Mucosa of rectum (tissue), 2 donors: ENCODE measurements around the gene WWC2.

Experiments used
- H3K27ac ChIP-seq, 2 donors: one replicate each; pipeline ENCODE4 v1.7.0; 2013; ENCODE audit warnings: inconsistent platforms in 2 of 2, low read depth in 2 of 2, low read length in 2 of 2
- H3K27me3 ChIP-seq, 2 donors: one replicate each; pipeline ENCODE4 v1.7.0; 2013; ENCODE audit warnings: low read length in 2 of 2; ENCODE audit not compliant: control insufficient read depth in 2 of 2, insufficient read depth in 2 of 2
- H3K36me3 ChIP-seq, 2 donors: one replicate each; pipeline ENCODE4 v1.7.0; 2013; ENCODE audit warnings: low read length in 2 of 2; ENCODE audit not compliant: control insufficient read depth in 2 of 2, insufficient read depth in 2 of 2
- H3K4me1 ChIP-seq, 2 donors: one replicate each; pipeline ENCODE4 v1.7.0; 2013; ENCODE audit warnings: low read length in 2 of 2, mild to moderate bottlenecking in 1 of 2; ENCODE audit not compliant: control insufficient read depth in 2 of 2, insufficient read depth in 2 of 2
- H3K4me3 ChIP-seq, 2 donors: one replicate each; pipeline ENCODE4 v1.7.0; 2013; ENCODE audit warnings: low read length in 2 of 2
- H3K9ac ChIP-seq, 2 donors: one replicate each; pipeline ENCODE4 v1.7.0; 2013; ENCODE audit warnings: low read length in 2 of 2, low read depth in 1 of 2, mild to moderate bottlenecking in 1 of 2
- H3K9me3 ChIP-seq, 2 donors: one replicate each; pipeline ENCODE4 v1.7.0; 2013; ENCODE audit warnings: low read length in 2 of 2; ENCODE audit not compliant: control insufficient read depth in 2 of 2
- donor health status: healthy.
- donor health status: Normal muscosa, but diverticular disease.

Gene WWC2

DNA sequence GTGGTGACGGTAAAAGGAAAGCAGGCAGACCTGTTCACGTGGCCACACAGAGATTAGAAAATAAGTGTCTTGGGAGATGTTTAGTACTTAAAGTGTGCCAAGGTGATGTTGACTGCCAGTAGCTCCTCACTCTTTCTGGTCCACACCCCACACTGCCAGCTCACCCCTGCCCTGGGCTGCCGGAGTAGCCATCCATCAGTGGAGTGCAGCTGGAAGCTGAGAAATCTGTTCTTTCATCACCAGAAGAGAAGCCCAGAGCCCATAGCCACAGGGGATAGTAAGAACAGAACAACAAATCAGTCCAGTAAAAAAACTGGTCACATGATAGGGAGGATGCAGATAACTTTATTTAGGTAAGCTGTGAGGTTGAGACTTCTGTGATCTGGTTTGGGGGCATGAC is 64.1 kb downstream of the WWC2 start:
- Histone ChIP-seq H3K27ac (no peak overlapping the region), H3K36me3 (no peaks in the 10 kb centered on the region)

DNA sequence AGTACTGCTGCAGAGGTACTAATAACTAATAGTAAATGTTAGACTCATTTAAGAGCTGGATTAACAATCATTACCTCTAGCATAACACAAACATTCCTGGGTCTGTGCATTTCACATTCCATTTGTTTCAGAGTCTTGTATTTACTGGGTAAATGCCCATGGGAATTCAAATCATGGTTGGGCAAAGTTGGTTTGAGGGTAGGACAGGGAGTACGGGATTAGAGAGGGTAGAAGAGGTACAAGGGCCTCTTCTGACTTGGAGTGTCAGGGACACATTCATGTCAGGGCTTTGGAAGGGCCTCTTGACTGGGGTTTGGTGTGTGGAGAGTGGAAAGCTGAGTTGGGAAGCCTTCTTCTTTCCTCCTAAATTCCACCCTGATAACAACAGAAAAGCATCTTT is 65.9 kb downstream of the WWC2 start:
- no peaks in the 10 kb centered on the region for H3K36me3 ChIP-seq
- H3K27ac ChIP-seq = no peak overlapping the region
- H3K9me3 ChIP-seq = no peaks in the 10 kb centered on the region
- no peaks in the 10 kb centered on the region for H3K27me3 ChIP-seq
- H3K4me1 ChIP-seq = no peaks in the 10 kb centered on the region
- no peak overlapping the region for H3K9ac ChIP-seq
- no peak overlapping the region for H3K4me3 ChIP-seq

More for the DNA sequence above, 64.1 kb downstream of the WWC2 start:
- H3K9me3 ChIP-seq = no peaks in the 10 kb centered on the region
- H3K9ac ChIP-seq = no peak overlapping the region
- H3K4me3 ChIP-seq = no peak overlapping the region
- no peaks in the 10 kb centered on the region for H3K27me3 ChIP-seq
- no peaks in the 10 kb centered on the region for H3K4me1 ChIP-seq

DNA sequence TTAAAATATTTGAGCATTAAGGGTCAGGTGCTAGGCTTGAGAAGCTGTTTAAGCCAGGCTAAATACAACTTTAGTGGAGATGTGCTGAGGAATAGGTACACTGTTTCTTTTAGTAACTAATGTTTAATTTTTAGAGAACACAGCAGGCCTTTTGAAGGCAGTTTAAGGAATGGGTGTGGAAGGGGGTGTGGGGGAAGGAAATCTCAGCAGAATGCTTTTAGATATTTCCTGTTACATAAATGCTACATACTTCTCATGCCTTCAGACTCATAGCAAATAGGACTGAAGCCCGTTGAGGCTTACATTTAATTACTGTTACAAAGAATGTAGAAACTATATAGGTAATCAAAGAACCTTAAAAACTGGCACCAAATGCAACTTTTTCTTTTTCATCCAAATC is 66.3 kb downstream of the WWC2 start:
- no peak overlapping the region for H3K27ac ChIP-seq
- no peaks in the 10 kb centered on the region for H3K4me1 ChIP-seq
- no peak overlapping the region for H3K4me3 ChIP-seq
- no peaks in the 10 kb centered on the region for H3K9me3 ChIP-seq
- H3K27me3 ChIP-seq = no peaks in the 10 kb centered on the region
- H3K36me3 ChIP-seq = no peaks in the 10 kb centered on the region
- H3K9ac ChIP-seq = no peak overlapping the region

DNA sequence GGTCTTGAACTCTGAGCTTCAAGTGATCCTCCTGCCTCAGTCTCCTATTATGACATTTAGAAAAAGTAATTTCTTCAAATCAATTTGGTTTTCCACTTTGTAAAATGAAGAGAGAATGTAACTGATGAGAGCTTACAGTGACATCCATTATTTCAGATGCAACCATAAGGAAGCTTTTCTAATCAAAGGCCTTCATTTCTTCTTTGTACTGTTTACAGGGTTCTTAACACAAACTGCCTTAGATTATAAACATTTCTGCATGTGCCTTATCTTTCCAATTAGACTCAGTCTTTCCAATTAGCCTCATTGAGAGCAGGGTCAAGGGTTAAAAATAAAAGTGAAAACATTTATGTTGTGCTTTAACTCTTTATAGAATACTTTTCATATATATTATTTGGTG is 71.8 kb downstream of the WWC2 start:
- no peaks in the 10 kb centered on the region for H3K9me3 ChIP-seq
- no peaks in the 10 kb centered on the region for H3K36me3 ChIP-seq
- H3K27me3 ChIP-seq = no peaks in the 10 kb centered on the region
- H3K4me1 ChIP-seq = peaks cover 0 to 5% of the 10 kb centered on the region in 2 donors
- H3K27ac ChIP-seq = no peak overlapping the region
- H3K9ac ChIP-seq = no peak overlapping the region
- H3K4me3 ChIP-seq = no peak overlapping the region

DNA sequence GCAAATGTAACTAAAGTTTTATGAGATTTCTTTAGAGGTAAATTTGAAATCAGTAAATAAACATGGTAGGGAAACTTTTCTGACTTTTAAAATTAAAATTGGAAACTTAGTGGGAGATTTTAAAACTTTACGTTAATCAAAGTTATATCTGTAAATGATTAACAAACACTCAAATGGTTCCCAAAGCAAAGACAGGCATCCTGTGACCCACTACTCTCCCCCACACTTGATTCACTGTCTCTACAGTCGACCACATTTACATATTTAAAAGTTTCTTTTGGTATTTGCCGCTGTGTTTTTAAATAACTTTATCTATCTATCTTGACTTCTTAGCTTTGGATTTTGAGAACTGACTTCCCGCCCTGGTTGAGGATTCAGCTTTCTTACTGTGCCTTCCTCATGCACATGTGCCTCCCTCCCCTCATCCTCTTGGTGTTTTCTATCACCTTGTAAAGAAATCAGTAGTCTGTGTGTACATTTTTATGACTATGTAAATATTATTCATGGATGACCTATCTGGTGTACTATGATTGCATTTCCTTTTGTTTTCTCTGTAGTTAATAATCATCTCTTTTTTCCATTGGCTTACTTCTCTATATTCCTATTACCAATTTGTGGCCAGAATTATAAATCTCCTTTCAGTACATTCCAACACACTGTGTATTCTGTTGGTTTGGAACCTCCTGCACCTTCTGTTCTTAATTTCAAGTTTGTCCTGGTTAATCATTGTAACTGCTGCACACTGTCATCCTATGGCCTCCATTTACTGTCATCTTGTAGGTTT is 72.6 kb downstream of the WWC2 start:
- no peaks in the 10 kb centered on the region for H3K27me3 ChIP-seq
- H3K9me3 ChIP-seq = no peaks in the 10 kb centered on the region
- H3K4me1 ChIP-seq = peaks cover 0 to 5% of the 10 kb centered on the region in 2 donors
- H3K4me3 ChIP-seq = no peak overlapping the region
- no peak overlapping the region for H3K27ac ChIP-seq
- no peaks in the 10 kb centered on the region for H3K36me3 ChIP-seq
- no peak overlapping the region for H3K9ac ChIP-seq

DNA sequence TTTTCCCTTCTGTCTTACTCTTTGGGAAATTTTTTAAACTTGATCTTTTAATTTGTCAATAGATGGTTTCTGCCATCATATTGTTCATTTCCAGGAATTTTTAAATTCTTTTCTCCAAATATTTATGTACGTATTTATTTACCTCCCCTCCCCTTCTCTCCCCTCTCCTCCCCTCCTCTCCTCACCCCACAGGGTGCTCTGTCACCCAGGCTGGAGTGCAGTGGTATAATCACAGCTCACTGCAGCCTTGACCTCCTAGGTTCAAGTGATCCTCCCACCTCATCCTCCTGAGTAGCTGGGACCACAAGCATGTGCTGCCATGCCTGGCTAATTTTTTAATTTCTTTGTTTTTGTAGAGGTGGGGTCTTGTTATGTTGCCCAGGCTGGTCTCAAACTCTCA is 73.8 kb downstream of the WWC2 start:
- no peak overlapping the region for H3K27ac ChIP-seq
- no peak overlapping the region for H3K4me3 ChIP-seq
- no peaks in the 10 kb centered on the region for H3K27me3 ChIP-seq
- H3K9me3 ChIP-seq = no peaks in the 10 kb centered on the region
- no peak overlapping the region for H3K9ac ChIP-seq
- peaks cover 0 to 5% of the 10 kb centered on the region in 2 donors for H3K4me1 ChIP-seq
- no peaks in the 10 kb centered on the region for H3K36me3 ChIP-seq

DNA sequence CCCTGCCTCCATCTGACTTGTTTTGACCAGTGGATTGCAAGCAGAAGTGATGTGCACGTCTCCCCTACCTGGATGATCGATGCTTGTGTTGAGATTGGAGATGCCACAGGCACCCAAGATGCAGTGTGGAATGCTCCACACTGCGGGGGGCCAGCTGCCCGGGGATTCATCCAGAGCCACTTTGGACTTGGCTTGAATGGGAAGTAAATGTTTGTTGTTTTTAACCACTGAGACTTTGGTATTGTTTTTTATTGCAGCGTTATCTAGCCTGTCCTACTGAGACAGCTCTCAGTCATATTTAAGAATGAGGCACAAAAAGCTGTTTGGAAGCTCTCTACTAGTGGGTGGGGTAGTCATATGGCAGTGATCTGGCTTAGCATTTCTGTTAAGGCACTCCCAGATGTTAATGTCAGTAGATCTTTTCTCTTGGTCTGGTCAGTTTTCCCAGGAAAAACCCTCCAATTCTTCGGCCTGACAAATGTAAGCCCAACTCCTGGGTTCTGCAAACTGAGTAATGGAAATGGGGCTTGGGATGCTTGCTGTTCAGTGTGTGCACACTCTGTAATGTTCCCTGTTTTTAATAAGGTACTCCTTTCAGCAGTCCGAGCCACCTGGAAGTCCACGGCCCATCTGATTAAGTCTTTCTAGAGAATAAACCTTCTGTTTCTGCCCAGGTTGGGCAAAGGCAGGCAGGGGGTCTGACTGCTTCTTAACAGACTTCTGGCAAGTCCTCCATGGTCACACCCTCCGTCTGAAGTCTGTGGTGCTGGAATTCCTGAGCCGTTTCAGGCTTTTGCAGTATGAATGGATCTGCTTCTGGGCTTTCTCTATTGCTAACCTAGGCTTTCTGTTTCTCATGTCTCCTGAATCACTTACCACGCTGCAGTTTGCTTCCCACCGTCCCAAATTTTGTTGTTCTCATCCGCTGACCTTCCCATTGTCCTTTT is 74.8 kb downstream of the WWC2 start:
- H3K4me1 ChIP-seq = peaks cover 0 to 5% of the 10 kb centered on the region in 2 donors

DNA sequence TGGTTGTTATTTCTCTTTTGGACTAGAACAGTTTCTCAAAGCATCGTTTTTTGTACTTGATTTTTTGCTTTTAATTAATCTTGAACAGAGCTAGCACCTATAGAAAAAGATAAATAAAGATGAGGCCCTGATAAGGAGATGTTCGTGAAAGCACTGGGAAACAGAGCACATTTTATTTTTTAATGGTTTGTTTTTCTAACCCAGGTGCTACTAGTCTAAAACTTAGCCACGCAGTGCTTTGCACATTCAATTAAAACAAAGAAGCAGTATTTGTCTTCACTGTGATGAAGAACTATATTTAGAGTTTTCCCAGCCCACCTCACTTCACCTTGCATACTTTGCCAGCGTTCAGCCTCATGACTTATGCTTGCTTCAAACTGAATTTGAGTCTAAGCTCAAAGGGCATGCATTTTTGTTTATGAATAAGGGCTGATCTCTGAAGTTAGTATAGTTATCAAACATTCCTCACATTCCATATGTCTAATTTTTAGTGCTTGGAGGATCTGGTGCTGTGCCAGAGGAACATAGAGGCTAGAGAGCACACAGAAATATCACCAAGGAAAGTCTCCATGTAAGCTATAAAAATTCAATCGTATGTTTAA is 76.7 kb downstream of the WWC2 start:
- H3K9ac ChIP-seq = no peak overlapping the region
- H3K9me3 ChIP-seq = no peaks in the 10 kb centered on the region
- H3K27ac ChIP-seq = no peak overlapping the region
- H3K4me3 ChIP-seq = no peak overlapping the region
- no peaks in the 10 kb centered on the region for H3K27me3 ChIP-seq
- peaks cover 0 to 5% of the 10 kb centered on the region in 2 donors for H3K4me1 ChIP-seq
- H3K36me3 ChIP-seq = no peaks in the 10 kb centered on the region

More for the DNA sequence above, 74.8 kb downstream of the WWC2 start:
- no peak overlapping the region for H3K9ac ChIP-seq
- H3K4me3 ChIP-seq = no peak overlapping the region
- no peaks in the 10 kb centered on the region for H3K36me3 ChIP-seq
- no peaks in the 10 kb centered on the region for H3K9me3 ChIP-seq
- H3K27ac ChIP-seq = no peak overlapping the region
- H3K27me3 ChIP-seq = no peaks in the 10 kb centered on the region

DNA sequence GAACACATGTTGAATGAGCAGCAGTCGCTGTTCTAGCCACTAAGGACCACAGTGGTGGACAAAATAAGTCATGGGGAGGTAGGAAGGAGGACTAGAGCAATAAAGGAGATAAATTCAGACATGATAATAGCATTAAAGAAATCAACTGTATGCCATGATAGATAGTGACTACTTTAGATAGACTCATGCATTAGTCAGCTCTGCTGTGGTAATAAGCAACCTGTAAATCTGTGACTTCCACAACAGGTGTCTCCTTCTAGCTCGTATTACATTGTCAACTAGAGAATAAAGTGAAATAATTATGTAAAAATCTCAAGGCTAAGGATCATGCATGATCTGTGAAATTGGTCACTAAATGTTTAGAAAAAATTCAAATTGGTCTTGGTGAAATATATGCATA is 77.9 kb downstream of the WWC2 start:
- Histone ChIP-seq H3K36me3 (no peaks in the 10 kb centered on the region), H3K9ac (no peak overlapping the region), H3K27me3 (no peaks in the 10 kb centered on the region), H3K27ac (no peak overlapping the region), H3K4me1 (peaks cover 0 to under 1% of the 10 kb centered on the region in 2 donors), H3K9me3 (no peaks in the 10 kb centered on the region), H3K4me3 (no peak overlapping the region)

DNA sequence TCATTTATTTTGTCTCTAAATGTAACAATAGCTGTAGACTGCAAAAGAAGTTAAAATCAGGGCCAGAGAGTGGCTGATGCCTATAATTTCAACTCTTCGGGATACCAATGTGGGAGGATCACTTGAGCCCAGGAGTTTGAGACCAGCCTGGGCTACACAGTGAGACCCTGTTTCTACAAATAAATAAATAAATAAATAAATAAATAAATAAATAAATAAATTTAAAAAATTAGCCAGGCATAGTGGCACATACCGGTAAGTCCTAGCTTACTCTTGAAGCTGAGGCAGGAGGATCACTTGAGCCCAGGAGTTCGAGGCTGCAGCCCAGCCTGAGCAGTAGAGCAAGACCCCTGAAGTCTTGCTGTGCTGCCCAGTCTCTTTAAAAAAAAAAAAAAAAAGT is 79.1 kb downstream of the WWC2 start:
- no peaks in the 10 kb centered on the region for H3K27me3 ChIP-seq
- H3K4me1 ChIP-seq = no peaks in the 10 kb centered on the region
- no peaks in the 10 kb centered on the region for H3K36me3 ChIP-seq

More for the DNA sequence above, 79.1 kb downstream of the WWC2 start:
- Histone ChIP-seq H3K27ac (no peak overlapping the region), H3K9me3 (no peaks in the 10 kb centered on the region), H3K9ac (no peak overlapping the region), H3K4me3 (no peak overlapping the region)
